Activated CD4-positive, CD25-positive, alpha-beta regulatory T cell treated with anti-CD3 and anti-CD28 coated beads, Interleukin-2, amount 50 U/mL, for 24 hours (primary cell): ENCODE measurements around the gene SKAP1.
"Not testable (repeated sequence)": the region's sequence is repeated elsewhere in the genome, so short reads cannot be mapped to it uniquely, and the experiment has no call there.

Experiments
- ATAC-seq, 2 donors: fragments of 150-1000 bp; cut with Tn5 transposase; one replicate each; pipeline ENCODE4 v1.10.0; 2021; ENCODE audit warnings: mild to moderate bottlenecking in 1 of 2, moderate library complexity in 1 of 2

Gene SKAP1

DNA sequence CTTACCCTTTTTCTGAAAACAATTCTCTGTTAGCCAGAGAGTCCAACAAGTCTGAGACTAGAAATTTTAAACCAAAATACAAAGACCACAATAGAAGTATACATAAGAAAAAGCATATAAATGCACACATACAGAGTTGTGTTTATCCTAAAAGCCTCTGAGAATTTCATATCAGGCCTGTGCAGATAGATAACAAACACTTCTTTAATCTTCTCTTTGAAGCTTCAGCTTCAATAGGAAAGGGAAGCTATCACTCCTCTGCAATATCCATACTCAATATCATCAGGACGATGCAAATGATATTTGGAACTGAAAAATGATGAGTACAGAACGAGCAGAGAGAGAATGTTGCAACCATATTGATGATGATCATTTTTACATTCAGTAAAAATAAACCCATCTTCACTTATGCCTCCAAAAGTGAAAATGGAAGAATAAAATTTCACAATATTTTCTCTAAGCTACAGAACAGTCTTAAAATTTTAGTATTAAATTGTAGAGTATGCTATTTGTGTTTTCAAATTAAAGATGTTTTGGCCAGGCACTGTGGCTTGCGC, 61.6 kb downstream of the SKAP1 start:
- ATAC-seq, result no peak

DNA sequence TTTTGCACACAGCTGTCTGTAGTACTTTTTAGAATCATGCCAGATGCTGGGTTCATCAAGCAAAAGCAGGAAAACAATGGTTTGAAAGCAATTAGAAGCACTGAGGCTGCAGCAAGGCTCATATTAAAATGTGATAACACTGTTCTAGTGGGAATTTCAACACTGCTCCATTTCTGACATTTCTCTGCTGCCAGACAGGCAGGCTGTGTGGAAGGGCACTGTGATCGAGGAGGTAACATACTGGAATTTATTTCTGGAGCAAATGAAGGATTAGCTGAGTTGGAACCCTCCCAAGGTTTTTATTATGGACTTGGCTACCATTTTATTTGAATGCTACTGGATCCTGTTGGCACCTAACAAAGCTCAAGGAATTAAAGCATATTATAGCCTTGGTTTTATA, 66.9 kb downstream of the SKAP1 start:
- ATAC-seq, result no peak

DNA sequence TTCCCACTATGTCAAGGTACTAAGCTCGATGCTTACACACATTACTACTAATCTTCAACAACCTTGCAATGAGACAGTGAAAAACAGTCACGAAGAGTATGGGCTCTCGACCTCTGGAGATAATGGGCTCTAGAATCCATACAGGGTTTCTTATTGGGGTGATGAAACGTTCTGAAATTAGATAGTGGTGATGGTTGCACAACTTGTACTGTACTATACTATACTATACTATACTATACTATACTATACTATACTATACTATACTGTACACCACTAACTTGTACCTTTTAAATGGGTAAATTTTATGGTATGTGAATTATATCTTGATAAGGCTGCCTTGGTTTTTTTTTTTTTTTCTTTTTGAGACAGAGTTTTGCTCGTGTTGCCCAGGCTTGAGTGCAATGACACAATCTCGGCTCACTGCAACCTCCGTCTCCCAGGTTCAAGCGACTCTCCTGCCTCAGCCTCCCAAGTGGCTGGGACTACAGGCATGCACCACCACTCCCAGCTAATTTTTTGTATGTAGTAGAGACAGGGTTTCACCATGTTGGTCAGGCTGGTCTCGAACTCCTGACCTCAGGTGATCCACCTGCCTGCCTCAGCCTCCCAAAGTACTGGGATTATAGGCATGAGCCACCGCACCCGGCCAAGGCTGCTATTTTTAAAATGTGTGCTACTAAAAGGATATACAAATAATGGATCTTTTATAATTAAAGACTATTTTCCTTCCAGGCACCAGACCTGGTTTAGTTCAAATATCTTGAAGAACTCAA, 69.0 kb downstream of the SKAP1 start:
- not testable (repeated sequence) for ATAC-seq

DNA sequence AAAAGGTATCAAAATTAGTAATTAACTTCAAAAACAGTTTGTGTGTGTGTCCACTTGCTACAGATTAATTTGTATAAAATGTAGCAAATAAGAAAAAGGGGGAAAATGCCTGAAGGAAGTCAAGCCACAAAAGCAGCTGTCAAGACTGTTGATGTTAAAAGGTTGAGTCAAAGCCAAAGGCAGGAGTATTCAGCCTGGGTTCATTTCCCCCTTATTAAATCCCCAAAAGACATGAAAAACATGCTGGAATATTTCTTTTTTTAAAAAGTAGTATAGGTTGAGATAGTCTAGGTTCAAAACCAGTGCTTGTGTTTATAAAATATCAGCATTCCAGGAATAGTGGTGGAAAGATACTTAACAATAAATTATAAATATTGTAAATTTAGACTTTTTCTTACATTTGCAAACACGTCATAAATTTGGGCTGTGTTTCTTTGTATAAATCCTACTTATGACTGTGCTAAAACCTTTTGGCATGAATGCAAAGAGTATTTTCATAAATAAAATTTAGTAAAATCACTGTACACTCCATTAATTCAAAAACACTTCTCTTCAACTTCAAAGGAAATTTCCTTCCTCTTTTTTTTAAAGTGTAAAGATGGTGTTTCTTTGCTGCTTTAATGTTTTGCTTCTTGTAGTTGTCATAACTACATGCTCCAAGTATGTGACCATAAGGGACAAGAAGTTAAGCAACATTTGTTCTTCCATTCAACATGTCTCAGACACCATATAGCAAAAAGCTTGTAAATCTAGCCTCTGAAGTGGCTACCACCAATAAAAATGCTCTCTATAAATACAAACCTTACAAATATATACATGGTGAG, 72.0 kb downstream of the SKAP1 start:
- ATAC-seq, result no peak

DNA sequence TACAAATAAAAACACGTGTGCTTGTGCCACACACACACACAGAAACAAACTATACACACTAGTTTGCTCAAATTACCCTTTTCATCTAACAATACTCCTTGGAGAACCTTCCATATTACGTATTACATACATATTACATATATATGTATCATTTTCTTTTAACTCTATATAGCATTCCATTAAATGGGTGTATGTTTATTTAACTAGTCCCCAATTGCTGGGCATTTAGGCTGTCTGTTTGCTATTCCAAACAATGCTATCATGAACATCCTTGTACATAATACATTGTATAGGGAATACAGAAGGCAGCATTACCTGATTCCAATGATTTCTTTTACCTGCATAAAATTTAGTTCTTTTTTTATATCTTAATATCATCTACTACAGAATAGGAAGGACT, 73.1 kb downstream of the SKAP1 start:
- no peak for ATAC-seq

DNA sequence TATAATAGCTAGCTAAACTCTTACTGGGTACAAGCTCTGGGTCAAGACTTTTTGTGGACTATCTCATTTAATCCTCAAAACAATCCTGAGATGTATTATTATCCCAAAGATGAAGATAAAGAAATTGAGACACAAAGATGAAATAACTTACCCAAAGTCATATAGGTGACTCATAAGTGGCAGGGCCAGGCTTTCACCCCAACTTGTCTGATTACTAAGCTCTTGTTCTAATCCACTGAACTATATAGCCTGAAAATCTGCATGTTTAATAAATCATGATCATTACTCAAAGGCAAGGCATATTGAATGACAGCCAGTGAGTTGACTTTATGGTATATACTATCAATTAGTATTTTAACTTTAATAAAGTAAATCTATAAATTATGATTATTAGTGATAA, 77.4 kb downstream of the SKAP1 start:
- ATAC-seq, result peak; percentile 79 to 88

DNA sequence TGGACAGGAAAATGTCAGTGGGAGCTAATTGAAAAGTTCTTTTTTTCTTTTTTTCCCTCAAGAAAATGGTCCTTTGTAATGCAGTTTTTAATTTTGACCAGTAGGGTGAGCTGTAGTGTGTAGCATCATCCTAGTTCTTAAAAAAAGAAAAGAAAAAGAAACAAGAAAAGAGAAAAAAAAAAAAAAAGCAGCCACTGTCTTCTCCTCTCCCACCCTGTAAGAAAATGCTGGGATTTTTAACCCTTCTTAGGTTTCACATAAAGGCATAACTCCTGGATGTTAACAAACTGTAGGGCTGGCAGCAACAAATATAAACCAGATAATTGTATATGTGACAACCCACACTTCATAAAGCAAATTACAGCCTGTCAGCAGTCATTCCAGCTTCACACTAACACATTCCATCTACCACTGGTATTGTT, 78.1 kb downstream of the SKAP1 start:
- ATAC-seq, result no peak

DNA sequence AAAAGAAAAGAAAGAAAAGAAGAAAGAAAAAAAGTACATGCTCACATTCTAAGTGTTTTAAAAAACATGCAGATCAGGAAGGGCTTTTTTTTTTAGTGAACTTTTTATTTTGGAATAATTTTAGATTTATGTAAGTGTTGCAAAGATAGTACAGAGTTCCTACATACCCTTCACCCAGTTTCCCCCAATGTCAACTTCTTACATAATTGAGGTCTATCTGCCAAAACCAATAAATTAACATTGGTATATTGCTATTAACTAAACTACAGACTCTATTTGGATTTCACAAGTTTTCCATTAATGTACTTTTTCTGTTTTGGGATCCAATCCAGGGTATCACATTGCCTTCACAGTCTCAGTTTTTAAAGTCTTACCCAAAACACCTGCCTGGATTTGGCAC, 81.7 kb downstream of the SKAP1 start:
- no peak for ATAC-seq

DNA sequence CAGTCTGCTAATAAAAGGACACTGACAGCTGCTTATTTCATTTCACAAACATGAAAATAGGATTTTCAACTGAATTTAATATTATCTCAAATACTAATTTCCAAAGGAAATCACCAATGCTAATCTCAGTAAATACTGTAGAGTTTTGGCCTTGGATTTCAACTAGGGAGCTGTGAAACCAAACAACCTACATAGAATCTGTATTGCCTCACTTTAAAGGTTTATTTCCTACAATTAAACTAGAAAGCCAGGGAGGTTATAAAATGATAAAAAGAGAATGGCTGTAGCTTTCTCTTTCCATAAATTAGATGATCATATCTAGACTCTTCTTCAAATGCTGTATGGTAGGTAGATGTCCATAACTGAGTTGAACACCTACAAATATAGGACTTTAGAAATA, 82.8 kb downstream of the SKAP1 start:
- ATAC-seq, result no peak

DNA sequence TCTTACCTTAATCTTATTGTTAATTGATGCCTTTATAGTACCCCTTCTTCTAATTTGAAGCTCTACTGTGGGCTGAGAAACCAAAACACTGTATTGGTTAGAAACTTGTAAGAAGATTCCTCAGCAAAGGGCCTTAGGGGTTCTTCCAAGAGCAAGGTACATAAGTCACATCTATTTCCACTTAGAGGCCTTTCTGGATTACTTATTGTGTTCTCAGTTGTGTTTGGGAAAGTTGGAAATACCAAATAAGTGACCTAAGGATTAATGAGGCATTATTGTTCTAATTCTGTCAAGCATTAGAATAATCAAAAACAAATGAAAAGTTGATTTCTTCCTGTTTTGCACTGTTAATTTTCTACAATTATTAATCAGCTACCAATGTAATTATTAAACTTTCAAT, 85.8 kb downstream of the SKAP1 start:
- ATAC-seq, result no peak

DNA sequence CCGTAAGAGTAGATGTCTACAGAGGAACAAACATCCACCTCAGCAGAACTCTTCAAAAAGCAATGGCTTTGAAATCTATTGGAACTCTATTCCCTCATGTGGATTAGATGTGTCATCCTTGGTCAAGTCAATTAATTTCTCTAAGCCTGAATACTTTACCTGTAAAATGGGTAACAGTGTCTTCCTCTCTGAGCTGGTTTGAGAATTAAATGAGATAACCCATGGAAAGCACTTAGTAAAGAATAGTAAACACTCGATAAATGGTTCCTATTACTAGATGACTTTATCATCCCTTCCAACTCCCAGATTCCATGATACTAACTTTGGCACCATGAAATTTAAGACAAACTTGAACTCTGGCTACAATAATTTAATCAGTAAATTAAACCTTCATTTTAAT, 89.1 kb downstream of the SKAP1 start:
- no peak for ATAC-seq

DNA sequence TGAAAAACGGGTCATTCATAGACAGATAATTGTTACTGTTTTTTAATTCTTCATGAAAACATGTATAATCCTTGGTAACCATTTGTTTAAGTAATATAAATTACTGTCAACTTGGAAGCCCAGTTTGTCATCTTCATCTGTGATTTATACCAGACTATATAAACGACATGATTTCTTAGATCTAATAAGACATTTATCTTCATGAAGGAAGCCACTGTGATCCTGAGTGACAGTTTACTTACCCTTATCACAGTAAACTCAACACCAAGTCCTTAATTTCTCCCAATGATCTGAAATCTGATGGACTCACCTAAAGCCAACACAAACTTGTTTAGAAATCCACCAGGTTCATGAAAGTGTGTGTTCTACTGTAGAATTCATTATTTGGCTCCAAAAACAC, 91.3 kb downstream of the SKAP1 start:
- ATAC-seq, result no peak

DNA sequence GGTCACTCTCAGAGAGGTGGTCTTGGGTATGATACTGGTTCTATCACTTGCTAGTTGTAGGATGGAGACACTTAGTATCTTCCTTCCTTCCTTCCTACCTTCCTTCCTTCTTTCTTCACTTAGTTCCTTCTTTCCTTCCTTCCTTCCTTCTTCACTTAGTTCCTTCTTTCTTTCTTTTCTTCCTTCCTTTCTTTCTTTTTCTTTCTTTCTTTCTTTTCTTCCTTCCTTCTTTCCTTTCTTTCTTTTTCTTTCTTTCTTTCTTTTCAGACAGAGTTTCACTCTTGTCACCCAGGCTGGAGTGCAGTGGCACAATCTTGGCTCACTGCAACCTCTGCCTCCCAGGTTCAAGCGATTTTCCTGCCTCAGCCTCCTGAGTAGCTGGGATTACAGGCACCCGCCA, 92.1 kb downstream of the SKAP1 start:
- not testable (repeated sequence) for ATAC-seq

DNA sequence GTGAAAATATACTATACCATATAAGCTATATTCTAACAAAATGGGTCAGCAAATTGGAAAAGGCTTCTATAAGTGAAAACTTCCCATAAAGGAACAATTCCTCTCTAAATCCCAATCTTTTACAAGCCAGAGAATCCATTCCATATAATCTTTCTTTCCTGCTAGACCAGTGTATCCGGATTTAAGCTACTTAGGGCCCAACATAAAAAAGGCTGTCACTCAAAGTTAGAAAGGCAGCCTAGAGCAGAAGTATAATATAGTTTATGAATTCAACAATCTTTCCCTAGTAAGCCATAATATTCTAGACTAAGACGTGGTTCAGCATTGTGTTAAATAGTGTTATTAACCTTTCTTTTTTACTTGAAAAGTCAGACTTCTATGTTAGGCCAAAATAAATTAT, 93.0 kb downstream of the SKAP1 start:
- no peak for ATAC-seq

DNA sequence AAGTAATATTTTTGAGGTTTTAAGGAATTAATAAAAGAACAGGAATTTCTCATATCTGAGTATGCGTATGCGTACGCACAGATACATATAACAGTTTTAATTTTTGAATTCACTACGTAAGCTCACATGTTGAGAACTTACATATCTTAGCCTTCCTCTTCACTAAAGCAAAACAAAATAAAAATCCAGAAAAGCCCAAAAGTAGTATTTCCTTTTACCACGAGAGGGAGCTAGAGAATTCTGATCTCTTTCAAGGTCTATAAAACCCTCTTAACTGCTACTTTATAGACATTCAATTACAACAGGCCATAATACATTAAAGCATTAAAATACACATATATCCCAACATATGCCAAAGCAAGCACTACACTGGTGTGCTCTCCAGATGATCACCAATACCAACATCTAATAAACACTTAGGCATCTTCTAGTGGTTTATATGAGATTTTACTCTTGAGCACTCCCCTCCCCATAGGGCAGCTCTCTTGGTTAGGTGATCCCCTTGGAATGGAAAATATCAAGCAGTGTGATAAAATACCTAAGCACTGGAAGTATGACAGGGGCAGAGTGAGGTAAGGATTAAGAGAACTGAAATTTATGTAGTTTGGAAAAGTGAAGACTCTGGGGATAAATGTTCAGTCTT, 94.0 kb downstream of the SKAP1 start:
- peak in 1 of 2 donors; percentile 36 for ATAC-seq

DNA sequence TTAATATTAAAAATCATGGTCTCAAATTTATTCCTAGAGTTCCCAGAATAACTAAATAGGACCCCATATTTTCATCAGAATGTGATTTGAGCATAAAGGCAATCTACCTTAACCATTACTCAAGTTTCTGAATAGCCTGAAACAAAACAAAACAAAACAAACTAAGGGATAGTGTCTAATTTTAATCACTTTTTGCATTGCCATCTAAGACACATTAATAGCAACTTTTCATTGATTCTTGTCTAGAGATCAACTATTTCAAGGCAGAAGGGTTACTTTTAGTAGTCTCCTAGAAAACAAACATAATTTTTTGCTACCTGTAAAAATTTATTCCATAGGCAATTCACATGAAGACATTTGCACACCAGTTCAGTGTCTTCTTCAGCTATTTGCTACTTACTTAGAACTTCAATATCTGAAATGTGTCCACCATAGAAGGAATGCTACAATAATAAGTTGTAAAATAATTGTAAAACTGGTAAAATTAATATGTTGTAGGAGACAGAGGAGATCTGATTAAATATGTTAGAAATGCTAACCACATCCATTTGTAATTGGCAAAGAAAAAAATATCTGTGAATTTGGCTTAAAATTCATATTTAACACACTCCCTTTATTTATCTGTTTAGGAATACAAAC, 94.7 kb downstream of the SKAP1 start:
- no peak for ATAC-seq

DNA sequence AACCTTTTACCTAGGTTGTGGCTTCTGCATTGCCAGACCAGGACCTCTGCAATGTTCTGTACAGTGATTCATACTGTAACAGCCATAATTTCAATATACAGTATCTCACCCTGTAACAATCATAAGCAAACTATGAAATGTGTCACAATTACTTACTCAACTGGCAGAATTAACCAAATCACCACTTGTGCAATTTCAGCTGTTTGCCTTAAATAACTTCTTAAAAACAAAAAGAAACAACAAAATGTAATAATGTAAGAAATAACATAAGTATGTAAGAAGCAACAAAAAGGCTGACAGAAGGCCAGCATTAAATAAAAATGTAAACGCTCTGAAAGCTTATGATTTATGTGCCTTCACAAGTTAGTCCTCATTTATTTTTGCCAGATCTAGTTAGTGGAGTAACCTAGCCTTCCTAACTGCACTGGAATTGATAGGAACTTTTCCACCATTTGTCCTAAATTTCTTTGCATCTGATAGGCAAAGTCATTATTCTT, 96.9 kb downstream of the SKAP1 start:
- peak; percentile 85 to 91 for ATAC-seq

DNA sequence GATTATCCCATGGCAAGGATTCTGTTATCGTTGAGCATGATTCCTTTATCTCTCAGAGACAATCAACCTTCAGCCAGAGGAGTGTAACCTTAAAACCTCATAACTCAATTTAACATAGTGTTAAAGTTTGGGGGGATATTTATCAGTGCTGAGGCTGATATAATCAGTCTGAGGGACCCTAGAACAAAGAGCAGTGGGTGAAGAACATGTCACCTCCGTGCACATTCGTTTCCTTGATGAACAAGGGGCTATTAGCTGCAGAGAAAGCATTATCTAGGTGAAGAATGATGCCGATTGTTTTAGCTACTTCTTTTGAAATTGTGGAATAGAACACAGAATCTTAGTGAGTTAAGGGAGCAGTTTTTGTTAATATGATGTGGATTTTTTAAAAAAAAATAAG, 99.1 kb downstream of the SKAP1 start:
- no peak for ATAC-seq

DNA sequence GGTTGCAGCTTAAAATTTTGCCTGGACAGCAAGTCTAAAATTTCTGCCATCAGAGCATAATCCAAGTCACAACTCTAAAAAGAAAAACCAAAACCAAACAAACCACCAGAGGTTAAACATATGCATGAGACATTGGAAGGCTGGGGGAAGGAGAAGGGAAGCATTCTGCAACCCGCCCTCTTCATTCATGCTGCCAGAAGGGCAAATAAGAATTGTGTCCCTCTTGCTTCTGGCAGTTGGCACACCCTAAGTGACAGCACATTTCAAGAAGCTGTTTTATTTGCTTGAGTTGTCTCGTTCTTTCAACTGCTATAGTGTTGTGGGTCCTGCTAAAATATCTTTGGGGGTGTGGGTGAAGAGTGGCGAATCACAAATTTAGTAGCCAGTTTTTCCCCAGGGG, 99.6 kb downstream of the SKAP1 start:
- ATAC-seq, result no peak

DNA sequence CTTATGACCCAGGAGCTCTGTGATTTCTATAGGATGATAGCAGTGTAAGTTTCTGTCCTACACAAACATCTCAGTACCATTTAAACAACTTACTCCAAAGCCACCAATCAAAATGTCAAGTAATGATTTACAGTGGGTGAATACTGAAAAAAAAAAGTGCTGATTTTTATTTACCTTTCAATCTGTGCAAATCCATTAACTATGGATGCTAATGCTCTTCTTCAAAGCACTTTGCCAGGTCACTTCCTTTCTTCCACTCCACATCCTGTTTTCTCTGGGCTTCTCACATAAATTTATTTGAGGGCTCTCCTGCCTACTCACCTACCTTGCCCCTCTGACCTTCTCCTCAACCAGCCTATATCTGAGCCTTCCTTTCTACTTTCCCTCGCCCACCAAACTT, 101.6 kb downstream of the SKAP1 start:
- no peak for ATAC-seq

DNA sequence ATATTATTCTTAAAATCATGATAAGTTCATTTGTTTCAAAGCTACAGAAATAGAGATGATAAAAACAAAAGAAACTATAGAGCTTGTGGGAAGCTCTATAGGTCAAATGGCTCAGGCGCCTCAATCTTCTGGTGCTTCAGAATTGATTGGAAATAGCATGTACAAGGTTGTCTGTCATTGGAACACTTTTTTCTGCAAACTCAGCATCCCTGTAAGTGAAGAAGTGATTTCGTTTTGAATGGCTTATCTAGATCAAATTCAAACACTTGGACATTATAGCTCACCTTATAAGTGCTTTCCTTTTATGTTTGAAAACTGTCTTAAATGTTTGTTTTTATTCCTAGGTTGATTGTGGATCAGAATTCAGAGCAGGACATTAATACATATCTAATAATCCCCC, 103.7 kb downstream of the SKAP1 start:
- ATAC-seq, result no peak

DNA sequence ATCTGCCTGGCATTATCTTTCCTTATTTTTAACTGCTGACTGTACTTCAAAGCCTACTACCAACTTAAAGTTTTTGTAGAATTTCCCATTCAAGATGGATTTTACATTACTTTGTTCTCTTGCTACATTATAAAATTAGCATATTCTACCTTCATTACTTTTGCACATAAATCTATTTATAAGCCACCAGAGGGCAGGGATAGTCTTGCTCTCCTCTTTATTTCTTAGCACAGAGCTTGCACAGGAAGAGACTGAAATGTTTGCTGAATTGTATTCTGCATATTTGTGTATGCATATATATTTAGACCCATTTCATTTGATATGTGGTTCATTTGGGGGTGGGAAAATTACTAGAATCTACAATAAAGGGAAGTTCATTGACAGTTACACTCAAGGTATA, 108.0 kb downstream of the SKAP1 start:
- ATAC-seq, result no peak

DNA sequence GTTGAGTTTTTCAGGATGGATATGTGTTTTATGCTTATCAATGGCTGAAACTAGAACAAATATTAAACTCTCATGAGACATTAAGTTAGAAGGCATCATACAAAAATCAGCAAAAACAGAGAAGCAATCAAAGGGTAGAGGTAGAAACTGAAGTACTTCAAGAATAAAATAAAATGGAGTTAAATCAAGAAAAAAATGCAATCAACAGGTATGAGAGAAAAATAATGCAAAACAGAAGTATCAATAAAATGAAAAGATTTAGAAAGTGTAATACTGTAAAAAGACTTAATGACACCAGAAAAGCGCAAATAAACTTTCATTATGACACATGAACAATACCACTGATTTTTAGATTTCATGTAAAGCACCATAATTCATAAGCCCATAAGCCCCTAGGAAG, 112.3 kb downstream of the SKAP1 start:
- ATAC-seq, result no peak
